GOT3 (cell line): ENCODE data around the gene AARS2.
"Not testable (repeated sequence)": the region's sequence is repeated elsewhere in the genome, so short reads cannot be mapped to it uniquely, and the experiment has no call there.

Experiments used
- DNase-seq: peaks from one replicate; lab custom pipeline; 2025; ENCODE audit warnings: mixed read lengths; lab: John Stamatoyannopoulos, UW

The AARS2 gene

DNA sequence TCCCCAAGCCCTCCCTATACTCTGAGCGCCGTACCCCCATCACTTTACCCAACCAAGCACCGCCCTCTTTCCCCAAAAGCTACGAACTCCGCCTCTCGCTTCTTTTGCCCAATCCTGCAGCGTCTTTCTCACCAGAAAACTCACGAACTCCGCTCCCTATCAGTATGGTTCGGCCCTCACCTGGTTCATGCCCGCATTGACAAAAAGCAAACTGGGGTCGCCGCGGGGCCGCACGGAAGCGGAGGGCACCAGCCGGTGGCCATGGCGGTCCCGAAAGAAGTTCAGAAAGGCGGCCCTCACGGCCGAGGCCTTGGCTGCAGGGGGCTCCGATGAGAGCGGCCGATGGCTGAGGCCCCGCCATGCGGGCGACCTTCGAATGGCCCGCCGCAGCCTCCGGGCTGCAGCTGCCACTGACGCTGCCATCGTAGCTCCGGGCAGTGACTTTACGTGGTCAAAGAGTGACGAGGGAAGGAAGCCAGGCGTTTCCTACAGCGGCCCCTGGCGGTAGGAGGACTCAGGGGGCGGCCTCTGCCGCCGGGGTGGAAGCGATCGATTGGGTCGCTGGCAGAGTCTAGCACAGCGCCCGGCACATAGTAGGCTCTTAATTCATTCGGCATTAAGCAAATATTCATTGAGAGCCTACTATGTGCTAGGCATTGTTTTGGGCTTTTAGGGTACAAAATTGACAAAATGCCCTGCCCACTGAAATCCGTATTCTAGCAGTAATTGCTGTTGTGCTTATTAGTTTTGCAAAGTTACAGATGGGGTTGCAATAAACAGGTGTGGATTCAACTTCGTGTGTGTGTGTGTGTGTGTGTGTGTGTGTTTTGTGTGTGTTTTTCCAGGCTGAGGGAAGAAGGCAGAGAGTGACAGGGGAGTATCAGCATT lies at the start of gene AARS2:
Gene AARS2, minus strand, starts transcription at position 447 of the 888 bp plus-strand sequence. Its CDS starts 24 bp downstream, at position 423.
- peak; percentile 70 for DNase-seq

GRCh38 chr6:44361947-44362346 lies 48.8 kb upstream of the AARS2 start:
- no peak for DNase-seq

DNA sequence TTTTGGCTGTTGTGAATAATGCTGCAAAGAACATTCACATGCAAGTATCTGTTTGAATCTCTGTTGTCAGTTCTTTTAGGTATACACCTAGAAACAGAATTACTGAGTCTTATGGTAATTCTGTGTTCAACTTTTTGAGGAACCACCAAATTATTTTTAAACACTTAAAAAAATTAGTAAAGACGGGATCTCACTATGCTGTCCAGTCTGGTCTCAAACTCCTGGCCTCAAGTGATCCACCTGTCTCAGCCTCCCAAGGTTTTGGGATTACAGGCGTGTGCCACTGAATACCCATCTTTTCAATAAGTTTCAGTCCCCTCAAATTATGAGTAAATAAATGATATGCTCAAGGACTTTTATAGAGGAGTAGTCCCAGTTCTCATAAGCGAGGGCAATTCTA lies 46.8 kb upstream of the AARS2 start:
- DNase-seq, result no peak

- DNase-seq, result no peak
These were observed 43.3 kb upstream of the AARS2 start for GRCh38 chr6:44356487-44356886.

DNA sequence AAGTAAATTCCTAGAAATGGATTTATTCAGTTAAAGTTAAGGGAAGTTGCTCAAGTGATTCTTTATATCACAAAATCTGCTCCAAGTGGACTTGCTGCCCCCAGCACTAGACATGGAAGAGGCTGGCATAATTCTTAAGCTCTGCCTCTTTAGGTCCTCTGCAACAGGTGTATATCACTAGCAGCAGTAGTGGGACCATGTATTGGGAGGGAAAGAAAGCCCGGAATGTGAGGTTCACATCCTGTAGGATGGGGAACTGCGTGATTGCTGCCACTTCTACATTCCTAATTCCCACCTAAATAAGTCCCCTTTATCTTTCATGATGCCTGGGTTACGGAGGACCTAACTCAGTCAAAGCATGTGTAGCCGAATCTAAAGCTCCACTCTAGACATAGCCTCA lies 42.5 kb upstream of the AARS2 start:
- DNase-seq, result no peak

GRCh38 chr6:44353336-44353735 lies 40.2 kb upstream of the AARS2 start:
- no peak for DNase-seq

- DNase-seq, result no peak
These were observed 39.1 kb upstream of the AARS2 start for GRCh38 chr6:44352259-44352658.

DNA sequence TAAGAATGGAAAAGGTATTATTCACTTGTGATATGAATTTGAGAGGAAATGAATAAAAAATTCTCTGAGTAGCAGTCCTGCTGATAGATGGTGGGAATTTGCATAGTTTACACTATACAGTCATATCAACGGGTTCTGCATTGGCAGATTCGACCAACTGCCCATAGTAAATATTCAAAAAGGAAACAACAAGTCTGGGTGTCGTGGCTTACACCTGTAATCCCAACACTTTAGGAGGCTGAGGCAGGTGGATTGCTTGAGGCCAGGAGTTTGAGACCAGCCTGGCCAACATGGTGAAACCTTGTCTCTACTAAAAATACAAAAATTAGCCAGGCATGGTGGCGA lies 37.5 kb upstream of the AARS2 start:
- not testable (repeated sequence) for DNase-seq

DNA sequence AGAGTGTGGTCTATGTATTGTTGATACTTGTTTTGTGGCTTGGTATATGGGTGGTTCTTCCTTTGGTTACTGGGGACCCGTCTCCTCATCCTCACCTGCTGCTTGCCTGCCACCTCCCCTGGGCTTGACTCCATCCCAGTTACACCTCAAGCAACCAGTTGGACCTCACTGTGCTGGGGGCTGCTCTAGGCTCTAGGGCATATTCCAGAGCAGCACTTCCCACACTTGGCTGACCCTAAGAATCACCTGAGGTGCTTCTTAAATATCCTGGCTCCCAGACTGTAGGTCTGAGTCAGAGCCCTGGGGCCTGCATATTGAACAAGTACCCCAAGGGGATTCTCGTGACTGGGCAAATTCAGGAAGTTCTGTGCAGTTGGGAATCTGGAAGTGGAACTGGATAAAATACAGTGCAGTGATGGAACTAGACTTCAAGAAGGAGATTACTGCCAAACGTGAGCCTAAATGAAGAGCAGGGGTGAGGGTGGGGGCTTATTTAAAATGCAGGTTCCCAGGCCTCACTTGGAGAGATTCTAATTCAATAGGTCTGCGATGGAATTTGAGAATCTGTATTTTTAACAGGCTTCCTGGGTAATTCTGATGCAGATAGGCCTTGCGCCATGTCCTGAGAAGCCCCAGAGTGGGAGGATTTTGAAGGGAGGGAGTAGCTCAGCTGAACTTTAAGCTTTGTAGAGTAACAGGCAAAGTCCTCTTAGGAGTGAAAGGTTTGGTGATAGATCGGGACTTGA lies 36.9 kb upstream of the AARS2 start:
- DNase-seq, result no peak

- DNase-seq, result not testable (repeated sequence)
These were observed 33.7 kb upstream of the AARS2 start for GRCh38 chr6:44346818-44347217.

DNA sequence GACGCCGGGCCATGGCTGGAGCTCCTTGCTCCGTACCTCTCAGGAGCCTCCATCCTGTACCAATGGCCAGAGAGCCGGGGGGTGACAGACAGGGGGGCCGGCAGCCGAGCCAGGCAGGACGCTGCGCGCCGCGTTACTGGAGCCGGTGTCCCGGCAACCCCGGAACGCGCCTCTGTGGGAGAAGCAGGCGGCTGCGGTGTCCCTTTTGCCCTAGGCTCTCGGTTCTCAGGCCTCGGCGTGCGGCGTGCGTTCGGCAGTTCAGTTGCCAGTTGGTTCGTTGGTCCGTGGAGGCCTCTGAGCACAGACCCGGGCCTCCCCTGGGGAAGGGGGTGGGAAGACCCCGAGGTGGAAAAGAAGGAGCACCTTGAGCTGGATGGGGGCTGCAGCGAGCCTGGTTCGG lies 29.3 kb upstream of the AARS2 start, which contains the start of gene SPATS1:
Gene SPATS1, plus strand, starts transcription at position 162 of the 400 bp plus-strand sequence. CDS start 446 bp downstream, outside the sequence.
- DNase-seq, result no peak

GRCh38 chr6:44342052-44342451 lies 28.9 kb upstream of the AARS2 start:
- DNase-seq, result no peak

- no peak for DNase-seq
These were observed 28.1 kb upstream of the AARS2 start for GRCh38 chr6:44341095-44341890.

- DNase-seq, result no peak
These were observed 26.8 kb upstream of the AARS2 start for GRCh38 chr6:44339763-44340625.

DNA sequence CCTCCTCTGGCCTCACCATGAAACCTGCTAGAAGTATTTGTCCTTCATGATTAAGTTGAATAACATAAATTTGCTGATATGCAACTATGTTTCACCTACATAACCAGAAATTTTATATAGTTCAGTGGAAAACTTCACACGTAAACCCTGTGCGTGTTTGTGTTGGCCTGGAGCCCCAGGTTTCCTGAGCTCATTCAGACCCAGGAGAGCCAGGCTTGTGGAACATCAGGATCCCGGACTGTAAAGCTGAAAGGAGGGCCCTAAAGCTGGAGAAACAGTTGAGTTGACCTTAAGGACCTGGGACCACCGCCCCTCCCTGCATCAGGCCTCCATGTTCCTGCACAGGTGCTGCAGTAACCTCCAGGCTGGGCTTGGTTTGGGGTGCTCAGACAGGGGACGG lies 26.2 kb upstream of the AARS2 start:
- DNase-seq, result no peak

DNA sequence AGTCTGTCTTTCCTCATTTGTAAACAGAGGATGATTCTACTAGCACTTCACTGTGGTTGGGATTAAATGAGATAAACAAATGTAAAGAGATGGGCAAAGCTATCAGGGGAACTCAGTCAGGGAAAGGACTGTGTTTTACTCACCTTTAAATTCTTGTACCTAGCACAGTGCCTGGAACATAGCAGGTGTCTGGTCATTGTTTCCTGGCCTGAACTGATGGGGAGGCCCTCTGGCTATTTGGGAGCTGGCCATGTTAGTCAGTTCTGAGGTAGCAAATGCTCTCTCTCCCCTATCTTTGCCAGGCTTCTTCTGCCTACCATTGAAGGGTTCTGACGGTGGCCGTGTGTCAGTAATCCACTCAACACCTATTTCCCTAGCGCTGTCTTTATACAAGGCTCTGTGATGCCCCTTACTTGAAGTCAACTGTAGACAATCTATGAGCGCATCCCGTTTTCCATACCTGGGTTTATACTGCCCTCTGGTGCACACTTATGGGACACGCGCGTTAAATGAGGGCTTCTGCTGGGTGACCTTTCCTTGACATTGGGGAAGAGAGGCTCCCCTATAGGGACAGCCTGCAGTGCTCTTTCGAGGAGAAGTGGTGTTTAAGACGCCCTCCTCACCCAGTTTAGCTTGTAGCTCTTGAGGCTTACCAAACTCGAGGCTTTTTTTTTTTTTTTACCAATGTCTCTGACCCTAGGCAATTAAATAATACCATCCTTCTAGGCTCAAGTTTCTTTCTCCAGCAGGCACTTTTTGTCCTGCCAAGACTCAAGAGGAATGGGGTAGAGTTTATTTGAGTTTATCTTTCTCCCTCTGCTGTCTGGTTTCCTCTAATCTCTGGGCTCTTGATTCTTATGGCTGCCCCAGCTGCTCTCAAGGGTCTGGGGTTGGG lies 25.3 kb upstream of the AARS2 start:
- DNase-seq, result no peak

DNA sequence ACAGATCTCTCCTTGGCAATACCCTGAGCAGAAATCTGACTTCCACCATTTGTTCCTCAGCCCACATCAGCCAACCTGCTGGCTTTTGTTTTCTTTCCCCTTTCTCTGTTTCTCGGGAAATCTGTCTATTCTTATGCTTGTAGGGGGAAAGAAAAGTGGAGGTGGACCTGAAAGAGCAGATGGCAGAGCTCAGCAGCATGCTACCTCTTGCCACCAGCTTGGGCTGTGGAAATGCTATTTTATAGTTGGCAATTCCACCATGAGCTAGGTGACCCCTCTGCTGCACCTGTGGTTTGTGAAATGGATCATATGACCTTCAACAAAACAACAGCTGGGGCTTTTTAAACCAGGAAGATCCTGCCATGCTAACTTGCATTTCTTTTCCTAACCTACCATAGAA lies 22.5 kb upstream of the AARS2 start:
- no peak for DNase-seq

DNA sequence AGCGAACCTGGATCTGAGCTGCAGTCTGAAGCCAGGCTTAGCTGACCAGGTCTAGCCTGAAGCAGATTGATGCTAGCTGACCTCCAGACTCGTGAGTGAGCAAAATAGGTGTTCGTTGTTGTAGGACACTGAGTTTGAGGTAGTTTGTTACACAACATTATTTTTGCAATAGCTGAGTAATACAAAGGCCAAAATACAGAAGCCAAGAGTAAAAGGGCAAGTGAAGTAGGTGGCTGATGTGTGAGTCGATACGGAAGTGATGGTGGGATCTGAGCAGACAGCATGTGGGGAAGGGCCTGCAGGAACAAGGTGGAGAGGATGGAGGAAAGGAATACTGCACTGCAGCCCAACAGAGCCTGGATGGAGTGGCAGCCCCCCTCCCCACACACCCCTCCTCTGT lies 20.8 kb upstream of the AARS2 start:
- DNase-seq, result no peak

- DNase-seq, result no peak
These were observed 20.2 kb upstream of the AARS2 start for GRCh38 chr6:44333273-44333919.

GRCh38 chr6:44332585-44332984 lies 19.4 kb upstream of the AARS2 start:
- DNase-seq, result no peak
